GM12872 (cell line): ENCODE measurements around the gene ATP2C1.

ENCODE experiments used
- TF ChIP-seq, protein P1 (sequence below): IDR thresholded peaks from 3 replicates; pipeline ENCODE4 v1.5.1; 2011; ENCODE audit warnings: low read depth, mild to moderate bottlenecking, low read length, moderate library complexity; ENCODE audit not compliant: insufficient read depth

ATP2C1 gene

DNA sequence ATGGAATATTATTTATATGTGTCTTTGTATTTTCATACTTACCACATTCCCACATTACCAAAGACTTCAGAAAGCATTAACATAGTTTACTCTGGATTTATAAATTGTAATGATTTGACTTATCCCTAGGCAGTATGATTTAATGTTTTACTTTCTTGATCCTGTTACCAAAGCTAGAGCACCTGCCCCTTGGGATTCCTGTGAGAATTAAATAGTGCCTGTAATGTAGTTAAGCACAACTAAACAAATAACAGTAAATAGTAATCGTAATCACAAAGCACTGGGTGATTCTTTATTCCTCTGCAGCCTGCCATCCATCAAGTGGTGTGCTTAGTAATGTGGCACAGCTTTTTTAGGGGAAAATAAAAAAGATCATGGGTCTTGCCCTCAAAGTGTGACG lies 39.1 kb downstream of the ATP2C1 start:
- TF ChIP-seq, protein P1, sequence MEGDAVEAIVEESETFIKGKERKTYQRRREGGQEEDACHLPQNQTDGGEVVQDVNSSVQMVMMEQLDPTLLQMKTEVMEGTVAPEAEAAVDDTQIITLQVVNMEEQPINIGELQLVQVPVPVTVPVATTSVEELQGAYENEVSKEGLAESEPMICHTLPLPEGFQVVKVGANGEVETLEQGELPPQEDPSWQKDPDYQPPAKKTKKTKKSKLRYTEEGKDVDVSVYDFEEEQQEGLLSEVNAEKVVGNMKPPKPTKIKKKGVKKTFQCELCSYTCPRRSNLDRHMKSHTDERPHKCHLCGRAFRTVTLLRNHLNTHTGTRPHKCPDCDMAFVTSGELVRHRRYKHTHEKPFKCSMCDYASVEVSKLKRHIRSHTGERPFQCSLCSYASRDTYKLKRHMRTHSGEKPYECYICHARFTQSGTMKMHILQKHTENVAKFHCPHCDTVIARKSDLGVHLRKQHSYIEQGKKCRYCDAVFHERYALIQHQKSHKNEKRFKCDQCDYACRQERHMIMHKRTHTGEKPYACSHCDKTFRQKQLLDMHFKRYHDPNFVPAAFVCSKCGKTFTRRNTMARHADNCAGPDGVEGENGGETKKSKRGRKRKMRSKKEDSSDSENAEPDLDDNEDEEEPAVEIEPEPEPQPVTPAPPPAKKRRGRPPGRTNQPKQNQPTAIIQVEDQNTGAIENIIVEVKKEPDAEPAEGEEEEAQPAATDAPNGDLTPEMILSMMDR, result no peak

DNA sequence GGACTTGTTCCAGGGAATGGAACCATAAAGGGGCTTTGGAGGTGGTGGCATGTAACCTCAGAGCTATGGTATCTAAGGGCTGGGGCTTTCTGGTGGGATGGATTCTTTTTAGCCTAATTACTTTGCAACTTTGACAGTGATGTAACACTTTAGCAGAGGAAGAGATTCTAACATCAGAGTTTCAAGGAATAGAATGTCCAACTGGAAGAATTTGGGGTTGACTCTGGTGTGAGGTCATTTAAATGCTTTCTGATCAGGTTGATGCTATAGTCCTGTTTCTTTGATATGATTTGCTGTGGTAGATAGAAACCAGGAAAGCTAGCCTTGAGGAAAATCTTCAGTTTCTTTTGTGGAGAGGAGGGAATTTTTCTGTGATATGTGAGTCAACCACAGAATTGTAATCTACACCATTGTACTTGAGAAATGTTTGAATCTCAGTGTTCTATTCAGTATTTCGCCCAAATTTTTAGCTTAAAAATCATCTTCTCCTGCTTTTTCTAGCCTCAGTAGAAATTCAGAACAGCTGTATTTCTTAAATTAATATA lies 40.0 kb downstream of the ATP2C1 start:
- TF ChIP-seq, protein P1, result no peak

DNA sequence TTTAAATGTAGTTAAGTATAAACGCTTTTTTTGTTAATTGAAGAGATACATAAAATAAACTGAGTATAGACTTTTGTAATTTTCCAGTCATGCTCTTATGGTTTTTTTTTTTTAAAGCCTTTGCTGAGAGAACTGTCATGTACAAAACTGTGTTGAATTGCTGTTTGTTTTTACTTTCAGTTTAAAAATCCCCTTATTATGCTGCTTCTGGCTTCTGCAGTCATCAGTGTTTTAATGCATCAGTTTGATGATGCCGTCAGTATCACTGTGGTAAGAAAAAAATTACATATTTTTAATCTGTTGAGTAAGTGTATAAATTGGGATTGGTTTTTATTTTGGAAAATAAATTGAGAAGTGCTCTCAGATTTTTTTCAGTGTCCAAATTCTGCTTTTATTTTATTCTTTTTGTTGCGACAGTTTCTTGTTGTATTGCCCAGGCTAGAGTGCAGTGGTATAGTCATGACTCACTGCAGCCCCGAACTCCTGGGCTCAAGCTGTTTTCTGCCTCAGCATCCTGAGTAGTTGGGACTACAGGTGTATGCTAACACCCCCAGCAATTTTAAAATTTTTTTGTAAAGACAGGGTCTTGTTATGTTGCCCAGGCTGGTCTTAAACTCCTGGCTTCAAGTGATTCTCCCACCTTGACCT lies 40.7 kb downstream of the ATP2C1 start:
- TF ChIP-seq, protein P1, result no peak

DNA sequence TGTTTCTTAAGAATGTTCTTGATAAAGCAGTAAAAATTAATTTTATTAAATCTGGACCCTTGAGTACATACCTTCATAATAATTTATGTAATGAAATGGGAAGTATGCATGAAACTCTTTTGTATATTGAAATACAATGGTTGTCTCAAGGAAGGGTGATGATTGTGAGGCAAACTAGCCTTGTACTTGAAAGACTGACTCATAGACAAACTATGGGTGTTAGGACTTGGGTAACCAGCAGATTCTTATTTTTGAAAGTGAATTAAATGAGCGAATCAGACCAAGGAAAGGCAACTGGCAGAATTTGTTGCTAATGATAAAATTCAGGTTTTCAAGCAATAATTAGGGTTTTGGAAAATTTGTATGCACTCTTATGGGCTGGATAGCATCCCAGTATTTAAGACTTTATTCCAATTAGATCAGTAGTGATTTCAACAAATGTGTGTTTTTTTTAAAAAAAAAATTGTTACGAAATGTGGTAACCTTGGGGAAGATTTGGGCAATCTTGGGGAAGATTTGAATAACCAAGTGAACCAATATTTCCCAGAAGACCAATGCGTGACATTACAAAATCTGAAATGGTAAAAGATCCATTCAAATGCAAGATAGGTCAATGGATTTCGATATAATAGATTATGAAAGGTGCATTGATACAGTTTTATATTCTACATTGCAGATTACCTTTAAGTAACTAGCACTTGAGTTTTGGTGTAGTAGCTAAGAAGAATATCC lies 42.0 kb downstream of the ATP2C1 start:
- TF ChIP-seq, protein P1, result no peak

DNA sequence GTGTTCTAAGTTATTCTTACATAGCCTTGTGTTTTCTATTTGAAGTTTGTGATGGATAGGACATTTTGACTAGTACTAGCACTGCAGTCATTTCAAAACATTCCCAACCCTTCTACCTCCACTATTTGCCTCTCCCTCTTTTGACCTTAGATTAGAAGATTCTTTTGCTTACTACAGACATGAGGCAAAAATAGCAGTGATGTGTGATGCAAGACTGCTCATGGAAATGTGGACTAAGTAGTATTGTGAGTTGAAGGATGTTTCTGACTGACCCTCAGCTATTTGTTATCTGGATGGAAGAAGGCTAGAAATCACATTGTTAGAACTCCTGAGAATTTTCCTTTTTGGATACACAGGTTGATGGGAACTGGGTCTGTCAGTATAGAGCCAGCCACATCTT lies 45.9 kb downstream of the ATP2C1 start:
- TF ChIP-seq, protein P1, result no peak

DNA sequence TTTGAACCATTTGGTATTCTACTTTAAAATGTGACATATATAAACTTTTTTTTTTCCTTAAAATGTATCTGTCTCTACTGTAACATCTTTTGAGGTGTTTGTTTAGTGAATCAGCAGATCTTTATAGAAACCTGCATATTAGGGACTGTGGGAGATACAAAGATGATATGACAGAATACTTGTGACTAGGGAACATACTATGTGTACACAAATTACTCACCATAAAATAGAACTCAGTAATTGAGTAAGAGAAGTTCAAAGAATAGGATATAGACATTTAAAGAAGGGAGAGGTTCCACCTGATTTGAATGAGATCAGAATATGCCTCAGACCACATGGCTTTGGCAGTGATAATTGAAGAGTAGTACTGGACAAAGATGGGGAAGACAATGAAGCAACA lies 47.9 kb downstream of the ATP2C1 start:
- TF ChIP-seq, protein P1, result no peak

DNA sequence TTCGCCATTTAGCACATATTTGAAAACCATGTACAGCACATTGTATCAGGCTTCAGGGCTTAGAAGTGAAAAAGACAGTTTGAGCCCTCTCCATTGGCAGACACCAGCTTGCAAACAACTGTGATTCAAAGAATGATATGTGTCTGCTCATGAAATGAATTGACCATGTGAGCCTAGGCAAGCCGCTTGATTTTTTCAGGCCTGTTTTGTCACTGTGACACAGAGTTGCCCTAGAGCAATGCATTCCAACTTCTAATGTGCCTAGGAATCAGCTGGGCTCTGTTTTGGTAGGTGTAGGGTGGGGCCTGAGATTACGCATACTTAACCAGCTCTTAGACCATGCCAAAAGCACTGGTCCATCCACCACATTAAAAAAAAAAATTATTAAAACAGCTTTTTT lies 53.0 kb downstream of the ATP2C1 start:
- TF ChIP-seq, protein P1, result no peak
